IMR-90 (cell line): ENCODE data around the gene TCHP. TPM values are rescaled to one million over a fixed set of nuclear protein-coding genes. Genes with fewer than 3 reads are reported as not detected.
"Not testable (repeated sequence)": the region's sequence is repeated elsewhere in the genome, so short reads cannot be mapped to it uniquely, and the experiment has no call there.

ENCODE experiments used
- ATAC-seq: fragments of 200-7000 bp; cut with Tn5 transposase; 2 replicates; pipeline ENCODE4 v1.9.1; 2020; ENCODE audit warnings: low read depth, mild to moderate bottlenecking, moderate library complexity
- BruUV-seq: library from RNA; stranded (reverse); fragments of 400-500 nt; replicated peaks from 2 replicates; lab custom pipeline; 2021; lab: Mats Ljungman, UMichigan
- CTCF ChIA-PET: fragments of 300-600 bp; formaldehyde crosslinking; extraction: SDS; loops from one replicate; lab custom pipeline; 2021; ENCODE audit warnings: antibody characterized with exemption; lab: Yijun Ruan, JAX
- POLR2A ChIA-PET: fragments of 300-600 bp; sonication (Branson Sonifier 250); formaldehyde crosslinking; loops from one replicate; lab custom pipeline; 2022; ENCODE audit warnings: antibody characterized with exemption; ENCODE audit not compliant: unreplicated experiment; lab: Charles Lee
- DNase-seq: peaks from one replicate; pipeline ENCODE4 v3.0.0; 2013
- H2AFZ ChIP-seq: replicated peaks from 2 replicates; pipeline ENCODE3; 2013; ENCODE audit warnings: low read length, mild to moderate bottlenecking; ENCODE audit not compliant: poor library complexity
- H2AK5ac ChIP-seq: 2 replicates; pipeline ENCODE4 v1.6.1; 2013; ENCODE audit warnings: low read depth, low read length, inconsistent platforms
- H2AK9ac ChIP-seq: replicated peaks from 2 replicates; pipeline ENCODE3; 2013; ENCODE audit warnings: mild to moderate bottlenecking, low read depth, low read length, moderate library complexity; ENCODE audit not compliant: poor library complexity
- H2BK120ac ChIP-seq: 2 replicates; pipeline ENCODE4 v1.6.1; 2013; ENCODE audit warnings: low read depth, low read length, inconsistent platforms
- H2BK15ac ChIP-seq: 3 replicates; pipeline ENCODE4 v1.6.1; 2013; ENCODE audit warnings: low read depth, low read length, inconsistent platforms
- H2BK20ac ChIP-seq: 2 replicates; pipeline ENCODE4 v1.6.1; 2013; ENCODE audit warnings: low read depth, mild to moderate bottlenecking, inconsistent platforms, low read length, moderate library complexity
- H2BK5ac ChIP-seq: 2 replicates; pipeline ENCODE4 v1.6.1; 2013; ENCODE audit warnings: mild to moderate bottlenecking, low read depth, low read length, inconsistent platforms; ENCODE audit not compliant: poor library complexity, severe bottlenecking
- H3K14ac ChIP-seq: replicated peaks from 2 replicates; pipeline ENCODE4 v1.6.1; 2013; ENCODE audit warnings: low read depth, low read length, inconsistent platforms
- H3K18ac ChIP-seq: 2 replicates; pipeline ENCODE4 v1.6.1; 2013; ENCODE audit warnings: low read depth, low read length, control low read depth
- H3K23ac ChIP-seq: 2 replicates; pipeline ENCODE4 v1.6.1; 2013; ENCODE audit warnings: low read depth, low read length, inconsistent platforms
- H3K27ac ChIP-seq: 2 replicates; pipeline ENCODE4 v1.5.1; 2013; ENCODE audit warnings: mild to moderate bottlenecking, control low read depth, low read length; ENCODE audit not compliant: insufficient read depth
- H3K27me3 ChIP-seq: 2 replicates; pipeline ENCODE4 v1.6.1; 2013; ENCODE audit warnings: low read length; ENCODE audit not compliant: control insufficient read depth, insufficient read depth
- H3K36me3 ChIP-seq: 2 replicates; pipeline ENCODE4 v1.6.1; 2013; ENCODE audit warnings: low read length, mixed read lengths; ENCODE audit not compliant: control insufficient read depth, insufficient read depth
- H3K4ac ChIP-seq: 2 replicates; pipeline ENCODE4 v1.6.1; 2013; ENCODE audit warnings: low read depth, low read length, inconsistent platforms
- H3K4me1 ChIP-seq: 2 replicates; pipeline ENCODE4 v1.6.1; 2013; ENCODE audit warnings: low read length, mixed read lengths; ENCODE audit not compliant: control insufficient read depth, insufficient read depth
- H3K4me2 ChIP-seq: 2 replicates; pipeline ENCODE4 v1.6.1; 2013; ENCODE audit warnings: low read depth, mild to moderate bottlenecking, control low read depth, low read length, moderate library complexity
- H3K4me3 ChIP-seq: 2 replicates; pipeline ENCODE4 v1.5.1; 2013; ENCODE audit warnings: low read depth, mild to moderate bottlenecking, control low read depth, low read length, moderate library complexity; ENCODE audit not compliant: insufficient read depth
- H3K56ac ChIP-seq: 2 replicates; pipeline ENCODE4 v1.6.1; 2013; ENCODE audit warnings: low read length, inconsistent platforms; ENCODE audit not compliant: insufficient read depth; ENCODE audit errors: extremely low read depth
- H3K79me1 ChIP-seq, 2 experiments: 2 replicates each; pipeline ENCODE4 v1.6.1; 2013; ENCODE audit warnings: low read length in 2 of 2, inconsistent platforms in 1 of 2, low read depth in 1 of 2
- H3K9ac ChIP-seq: 2 replicates; pipeline ENCODE4 v1.6.1; 2013; ENCODE audit warnings: low read depth, low read length, control low read depth
- H3K9me1 ChIP-seq: 2 replicates; pipeline ENCODE4 v1.6.1; 2013; ENCODE audit warnings: low read length, inconsistent platforms; ENCODE audit not compliant: insufficient read depth
- H3K9me3 ChIP-seq: 2 replicates; pipeline ENCODE4 v1.6.1; 2013; ENCODE audit warnings: low read length; ENCODE audit not compliant: control insufficient read depth, insufficient read depth
- H4K20me1 ChIP-seq: 2 replicates; pipeline ENCODE4 v1.6.1; 2013; ENCODE audit warnings: low read length, inconsistent platforms; ENCODE audit not compliant: insufficient read depth
- H4K5ac ChIP-seq: 2 replicates; pipeline ENCODE4 v1.6.1; 2013; ENCODE audit warnings: mild to moderate bottlenecking, low read depth, low read length, control low read depth
- H4K8ac ChIP-seq, 2 experiments: 2 replicates each; pipeline ENCODE4 v1.6.1; 2013; ENCODE audit warnings: low read depth in 2 of 2, low read length in 2 of 2, control low read depth in 1 of 2, inconsistent platforms in 1 of 2
- H4K91ac ChIP-seq: 2 replicates; pipeline ENCODE4 v1.6.1; 2013; ENCODE audit warnings: low read depth, low read length, inconsistent platforms; ENCODE audit not compliant: insufficient read depth
- WGBS, 2 experiments: methylation state at CpG; one replicate each; pipeline versions ENCODE4 v1.1.5 to v1.1.7; 2013; ENCODE audit warnings: missing lambda C conversion rate in 2 of 2; ENCODE audit not compliant: insufficient read length in 1 of 2; ENCODE audit errors: extremely low coverage in 2 of 2; 5-methylcytosine and 5-hydroxymethylcytosine counted together
- dilution Hi-C: fragments of 300-500 bp; cut with HindIII; formaldehyde crosslinking; loops from one replicate; pipeline ENCODE4 v1.14.3; 2018; ENCODE audit warnings: low sequenced_read_pairs; ENCODE audit not compliant: unreplicated experiment
- in situ Hi-C: fragments of 300-500 bp; cut with MboI; formaldehyde crosslinking; loops from 3 replicates; pipeline ENCODE4 v1.14.3; 2019; ENCODE audit warnings: low sequenced_read_pairs, inconsistent platforms, mixed read lengths
- intact Hi-C: fragments of 100-400 bp; cut with micrococcal nuclease; formaldehyde crosslinking; loops from 2 replicates; pipeline ENCODE4 v1.10.0; 2022
- polyA plus RNA-seq, 3 experiments: library from polyadenylated mRNA; depleted of rRNA; stranded (reverse); fragments of >200 nt; gene quantifications; 2 replicates each; pipeline ENCODE4 v1.2.3, GENCODE V29; 2012; ENCODE audit warnings: low replicate concordance in 1 of 3
- total RNA-seq: library from RNA; depleted of rRNA; stranded (reverse); fragments of >200 nt; gene quantifications from 2 replicates; pipeline ENCODE4 v1.2.3, GENCODE V29; 2012

TCHP gene
- total and polyA plus RNA-seq, 2 of the 4 experiments (the other 2 are of a cell fraction): 6.1 to 13.4 TPM

- ATAC-seq, H2BK20ac ChIP-seq, H3K9ac ChIP-seq, in situ Hi-C loops, H4K20me1 ChIP-seq, H3K79me1 ChIP-seq, H3K4me2 ChIP-seq, H3K27ac ChIP-seq, H2AK5ac ChIP-seq, DNase-seq, H3K23ac ChIP-seq, H3K27me3 ChIP-seq, dilution Hi-C loops, H2BK5ac ChIP-seq, H2AFZ ChIP-seq, H2BK120ac ChIP-seq, H3K4me1 ChIP-seq, H3K9me3 ChIP-seq, H4K91ac ChIP-seq, H2BK15ac ChIP-seq, H3K56ac ChIP-seq, BruUV-seq, H4K5ac ChIP-seq, H4K8ac ChIP-seq, POLR2A ChIA-PET, H3K36me3 ChIP-seq, H3K4ac ChIP-seq, intact Hi-C loops, H3K9me1 ChIP-seq, H3K4me3 ChIP-seq, H2AK9ac ChIP-seq, H3K18ac ChIP-seq, H3K14ac ChIP-seq: not testable (repeated sequence)
- CTCF ChIA-PET: interaction anchor here (1.4 kb wide), 1 partner anchor 46 kb away, joined by 4 read pairs; no protein-coding TSS in a partner anchor
- WGBS, 2 experiments: 94% methylated on average over 3 of the region's 7 CpGs; no CpG with 5 or more reads in 1 of the 2 experiments
Observed at GRCh38 chr12:109891731-109892130, 8.3 kb upstream of the TCHP start.
